Right kidney (tissue), 1 donor: Measurements from ENCODE around the gene GALNT2.

ENCODE experiments used
- DNase-seq: peaks from one replicate; pipeline ENCODE4 v3.0.0-alpha.2; 2016

The GALNT2 gene

GRCh38 chr1:230188826-230189225 lies 121.8 kb downstream of the GALNT2 start:
- no peak for DNase-seq

GRCh38 chr1:230189341-230189740 lies 122.3 kb downstream of the GALNT2 start:
- no peak for DNase-seq

- no peak for DNase-seq
Measured at GRCh38 chr1:230189824-230190223, 122.8 kb downstream of the GALNT2 start.

GRCh38 chr1:230191079-230191804 lies 124.2 kb downstream of the GALNT2 start:
- no peak for DNase-seq

GRCh38 chr1:230191855-230192254 lies 124.8 kb downstream of the GALNT2 start:
- DNase-seq, result no peak

GRCh38 chr1:230194525-230194924 lies 127.5 kb downstream of the GALNT2 start:
- no peak for DNase-seq

- DNase-seq, result no peak
Measured at GRCh38 chr1:230195199-230195598, 128.2 kb downstream of the GALNT2 start.

GRCh38 chr1:230196077-230196476 lies 129.0 kb downstream of the GALNT2 start:
- no peak for DNase-seq

GRCh38 chr1:230197644-230198567 lies 130.9 kb downstream of the GALNT2 start:
- DNase-seq, result no peak

- DNase-seq, result no peak
Measured at GRCh38 chr1:230199034-230199433, 132.0 kb downstream of the GALNT2 start.

- DNase-seq, result no peak
Measured at GRCh38 chr1:230199554-230199953, 132.5 kb downstream of the GALNT2 start.

- no peak for DNase-seq
Measured at GRCh38 chr1:230200276-230200675, 133.2 kb downstream of the GALNT2 start.

GRCh38 chr1:230201445-230201844 lies 134.4 kb downstream of the GALNT2 start:
- DNase-seq, result no peak

- DNase-seq, result no peak
Measured at GRCh38 chr1:230204842-230205241, 137.8 kb downstream of the GALNT2 start.

- no peak for DNase-seq
Measured at GRCh38 chr1:230205719-230206198, 138.7 kb downstream of the GALNT2 start.

- DNase-seq, result no peak
Measured at GRCh38 chr1:230206207-230206606, 139.2 kb downstream of the GALNT2 start.

GRCh38 chr1:230206976-230207375 lies 139.9 kb downstream of the GALNT2 start:
- no peak for DNase-seq

GRCh38 chr1:230207598-230207997 lies 140.6 kb downstream of the GALNT2 start:
- no peak for DNase-seq

GRCh38 chr1:230208619-230209261 lies 141.7 kb downstream of the GALNT2 start:
- no peak for DNase-seq

GRCh38 chr1:230210326-230210980 lies 143.4 kb downstream of the GALNT2 start:
- no peak for DNase-seq

GRCh38 chr1:230210981-230211336 lies 143.9 kb downstream of the GALNT2 start:
- DNase-seq, result no peak

- no peak for DNase-seq
Measured at GRCh38 chr1:230211436-230212145, 144.6 kb downstream of the GALNT2 start.
